HCEC 1CT (cell line): ENCODE data around the gene SERGEF.
"Not testable (repeated sequence)": the region's sequence is repeated elsewhere in the genome, so short reads cannot be mapped to it uniquely, and the experiment has no call there.

Source experiments
- DNase-seq: peaks from one replicate; pipeline ENCODE4 v3.0.0-alpha.2; 2017

SERGEF gene

DNA sequence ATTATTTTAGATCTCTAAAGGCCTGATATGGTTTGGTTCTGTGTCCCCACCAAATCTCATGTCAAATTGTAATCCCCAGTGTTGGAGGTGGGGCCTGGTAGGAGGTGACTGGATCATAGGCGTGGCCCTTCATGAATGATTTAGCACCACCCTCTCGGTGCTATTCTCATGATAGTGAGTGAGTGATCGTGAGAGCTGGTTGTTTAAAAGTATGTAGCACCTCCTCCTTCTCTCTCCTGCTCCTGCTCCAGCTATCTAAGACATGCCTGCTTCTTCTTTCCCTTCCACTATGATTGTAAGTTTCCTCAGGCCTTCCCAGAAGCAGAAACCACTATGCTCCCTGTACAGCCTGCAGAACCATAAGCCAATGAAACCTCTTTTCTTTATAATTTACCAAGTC is 114.1 kb downstream of the SERGEF start:
- DNase-seq: no peak

- DNase-seq: no peak
Measured at GRCh38 chr11:17898071-17898470, 114.8 kb downstream of the SERGEF start.

GRCh38 chr11:17897495-17897894 is 115.4 kb downstream of the SERGEF start:
- DNase-seq: no peak

DNA sequence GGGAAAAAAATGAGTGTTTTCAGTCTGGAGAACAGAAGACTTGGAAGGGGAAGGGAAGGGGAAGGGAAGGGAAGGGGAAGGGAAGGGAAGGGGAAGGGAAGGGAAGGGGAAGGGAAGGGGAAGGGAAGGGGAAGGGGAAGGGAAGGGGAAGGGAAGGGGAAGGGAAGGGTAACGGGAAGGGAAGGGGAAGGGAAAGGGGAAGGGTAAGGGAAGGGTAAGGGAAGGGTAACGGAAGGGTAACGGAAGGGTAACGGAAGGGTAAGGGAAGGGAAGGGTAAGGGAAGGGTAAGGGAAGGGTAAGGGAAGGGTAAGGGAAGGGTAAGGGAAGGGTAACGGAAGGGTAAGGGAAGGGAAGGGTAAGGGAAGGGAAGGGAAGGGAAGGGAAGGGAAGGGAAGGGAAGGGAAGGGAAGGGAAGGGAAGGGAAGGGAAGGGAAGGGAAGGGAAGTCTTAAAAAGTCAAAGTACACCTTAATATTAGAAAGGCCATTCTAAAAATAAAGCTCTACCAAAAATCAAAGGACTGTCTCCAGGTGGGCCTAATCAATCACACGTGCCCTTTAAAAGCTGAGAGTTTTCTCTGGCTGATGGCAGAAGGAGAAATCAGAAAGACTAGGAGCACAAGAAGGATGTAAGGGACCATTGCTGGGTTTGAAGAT is 116.2 kb downstream of the SERGEF start:
- not testable (repeated sequence) for DNase-seq

DNA sequence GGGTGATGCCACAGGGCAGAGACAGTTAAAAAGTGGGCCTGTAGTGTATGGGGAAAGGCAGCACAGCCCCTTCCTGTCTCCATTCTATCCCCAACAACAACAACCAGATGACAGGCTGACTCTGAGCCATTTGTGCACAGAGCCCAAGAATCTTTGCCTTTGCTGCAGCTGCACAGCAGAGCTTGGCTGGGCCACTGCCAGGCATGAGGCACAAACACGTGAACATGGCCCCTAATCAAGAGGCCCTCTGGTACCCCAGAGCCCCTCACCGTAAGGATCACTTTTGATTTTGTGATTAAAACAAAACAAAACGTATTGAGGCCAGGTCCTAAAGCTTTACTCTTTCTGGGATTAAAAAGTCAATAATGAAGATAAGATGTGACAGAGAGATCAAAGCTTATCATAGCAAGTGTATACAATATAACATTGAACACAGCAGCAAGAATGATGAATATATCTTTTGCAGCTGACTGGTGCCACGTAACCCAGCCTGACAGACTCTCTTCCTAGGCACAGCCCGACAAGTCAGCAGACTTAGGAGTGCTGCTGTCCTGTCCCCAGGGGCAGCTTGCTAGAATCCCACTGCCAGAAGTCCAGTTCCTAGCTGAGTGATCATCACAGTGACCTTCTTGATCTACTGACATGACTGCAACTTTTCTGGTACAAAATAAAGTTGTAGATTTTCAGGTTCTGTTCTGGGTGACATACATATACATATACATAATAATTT is 117.8 kb downstream of the SERGEF start:
- DNase-seq: no peak

DNA sequence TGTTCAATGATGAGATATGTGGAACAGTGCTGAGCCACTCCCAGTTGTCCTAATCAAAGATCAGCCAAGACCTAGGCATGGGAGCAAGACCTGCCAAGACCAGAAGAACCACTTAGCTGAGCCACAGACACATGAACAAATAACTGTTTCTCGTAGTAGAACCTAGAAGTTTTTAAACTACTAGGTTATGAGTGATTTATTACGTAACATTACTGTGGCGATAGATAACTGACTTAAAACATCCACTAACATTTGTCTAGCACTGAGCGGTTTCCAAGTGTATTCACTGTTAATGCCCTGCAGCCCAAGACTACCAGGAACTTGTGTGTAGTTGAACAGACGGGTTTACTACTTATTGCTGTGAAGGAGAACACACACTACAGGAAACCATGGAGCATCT is 120.4 kb downstream of the SERGEF start:
- no peak for DNase-seq

GRCh38 chr11:17890325-17890724 is 122.5 kb downstream of the SERGEF start:
- no peak for DNase-seq

- no peak for DNase-seq
Measured at GRCh38 chr11:17887779-17888178, 125.1 kb downstream of the SERGEF start.

GRCh38 chr11:17883946-17884345 is 128.9 kb downstream of the SERGEF start:
- DNase-seq: no peak

DNA sequence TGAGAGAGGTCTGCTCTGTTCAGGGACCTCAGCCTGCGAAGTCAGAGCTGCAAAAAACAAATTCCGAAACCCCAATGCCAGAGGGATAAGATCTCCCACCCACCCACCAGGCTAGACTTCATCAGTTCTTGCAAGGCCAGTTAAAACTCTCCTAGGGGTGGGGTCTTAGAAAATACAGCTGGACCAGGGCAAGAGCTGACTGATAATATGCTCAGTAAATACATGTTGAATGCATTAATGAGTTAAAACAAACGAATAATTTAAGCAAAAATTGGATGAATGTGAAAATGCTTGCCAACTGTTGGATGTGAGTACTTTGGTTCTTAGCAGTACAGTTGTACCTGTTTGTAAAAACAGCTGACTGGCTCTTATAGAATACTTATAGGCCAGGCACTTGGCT is 129.8 kb downstream of the SERGEF start:
- no peak for DNase-seq

DNA sequence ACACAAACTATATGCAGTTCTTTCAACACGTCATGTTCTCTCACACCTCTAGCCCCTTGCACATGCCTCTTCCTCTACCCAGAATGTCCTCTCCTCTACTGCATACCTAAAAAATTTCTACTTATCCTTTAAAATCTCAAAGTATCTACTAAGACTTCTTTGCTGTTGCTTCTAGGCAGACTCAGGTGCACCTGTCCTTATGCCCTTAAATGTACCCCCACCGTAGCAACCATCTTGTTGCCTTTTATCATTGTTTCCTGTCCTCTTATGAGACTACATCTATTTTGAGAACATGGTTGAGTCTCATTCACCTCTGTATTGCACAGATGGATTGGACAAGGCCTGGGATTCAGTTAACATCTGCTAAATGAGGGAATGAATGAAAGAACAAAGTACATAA is 134.1 kb downstream of the SERGEF start:
- no peak for DNase-seq

GRCh38 chr11:17877886-17878285 is 135.0 kb downstream of the SERGEF start:
- no peak for DNase-seq

- DNase-seq: no peak
Measured at GRCh38 chr11:17876827-17877226, 136.0 kb downstream of the SERGEF start.

GRCh38 chr11:17875891-17876290 is 137.0 kb downstream of the SERGEF start:
- no peak for DNase-seq

- DNase-seq: no peak
Measured at GRCh38 chr11:17873586-17873985, 139.3 kb downstream of the SERGEF start.

DNA sequence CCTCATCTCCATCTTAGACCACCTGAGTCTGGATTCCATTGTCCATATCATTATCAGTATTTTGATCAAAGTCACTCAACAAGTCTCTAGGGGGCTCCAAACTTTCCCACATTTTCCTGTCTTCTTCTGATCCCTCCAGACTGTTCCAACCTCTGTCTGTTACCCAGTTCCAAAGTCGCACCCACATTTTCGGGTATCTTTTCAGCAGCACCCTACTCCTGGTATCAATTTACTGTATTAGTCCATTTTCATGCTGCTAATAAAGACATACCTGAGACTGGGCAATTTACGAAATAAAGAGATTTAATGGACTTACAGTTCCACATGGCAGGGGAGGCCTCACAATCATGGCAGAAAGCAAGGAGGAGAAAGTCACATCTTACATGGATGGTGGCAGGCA is 144.4 kb downstream of the SERGEF start:
- DNase-seq: not testable (repeated sequence)

GRCh38 chr11:17867341-17867740 is 145.5 kb downstream of the SERGEF start:
- no peak for DNase-seq

- peak; percentile 39 for DNase-seq
Measured at GRCh38 chr11:17865765-17866428, 146.9 kb downstream of the SERGEF start.

GRCh38 chr11:17864478-17864941 is 148.3 kb downstream of the SERGEF start:
- no peak for DNase-seq

DNA sequence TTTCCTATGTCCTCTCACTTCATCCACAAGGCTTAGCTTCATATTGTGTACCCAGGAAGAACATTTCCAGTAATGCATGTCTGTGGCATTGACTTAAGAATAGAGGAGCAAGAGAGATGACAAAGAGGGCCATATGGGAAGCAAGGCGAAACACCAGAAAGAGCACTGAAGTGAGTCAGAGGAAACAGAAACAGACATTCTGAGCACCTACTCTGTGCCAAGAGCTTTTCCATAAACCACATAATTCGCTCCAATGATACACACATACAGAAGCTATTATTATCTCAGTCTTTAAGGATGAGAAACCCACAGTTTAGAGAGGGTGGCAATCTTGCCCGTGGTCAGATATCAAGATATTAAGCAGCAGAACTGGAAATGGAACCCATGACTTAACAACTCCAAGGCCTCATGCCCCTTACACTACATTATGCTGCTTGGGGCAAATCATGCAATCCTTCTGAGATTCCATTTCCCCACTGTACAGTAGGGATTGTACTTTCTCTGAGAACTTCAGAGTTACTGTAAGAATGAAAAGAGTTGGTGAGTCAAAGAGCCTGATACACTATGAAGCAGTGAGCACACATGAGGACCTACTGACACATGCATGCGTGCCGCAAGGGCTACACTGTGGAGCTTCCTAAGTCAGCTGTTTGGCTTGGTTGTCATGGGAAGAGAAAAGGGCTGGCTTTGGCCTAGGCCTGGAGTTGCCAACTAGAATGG is 151.7 kb downstream of the SERGEF start:
- peak; percentile 11 for DNase-seq

- no peak for DNase-seq
Measured at GRCh38 chr11:17859552-17859951, 153.3 kb downstream of the SERGEF start.

DNA sequence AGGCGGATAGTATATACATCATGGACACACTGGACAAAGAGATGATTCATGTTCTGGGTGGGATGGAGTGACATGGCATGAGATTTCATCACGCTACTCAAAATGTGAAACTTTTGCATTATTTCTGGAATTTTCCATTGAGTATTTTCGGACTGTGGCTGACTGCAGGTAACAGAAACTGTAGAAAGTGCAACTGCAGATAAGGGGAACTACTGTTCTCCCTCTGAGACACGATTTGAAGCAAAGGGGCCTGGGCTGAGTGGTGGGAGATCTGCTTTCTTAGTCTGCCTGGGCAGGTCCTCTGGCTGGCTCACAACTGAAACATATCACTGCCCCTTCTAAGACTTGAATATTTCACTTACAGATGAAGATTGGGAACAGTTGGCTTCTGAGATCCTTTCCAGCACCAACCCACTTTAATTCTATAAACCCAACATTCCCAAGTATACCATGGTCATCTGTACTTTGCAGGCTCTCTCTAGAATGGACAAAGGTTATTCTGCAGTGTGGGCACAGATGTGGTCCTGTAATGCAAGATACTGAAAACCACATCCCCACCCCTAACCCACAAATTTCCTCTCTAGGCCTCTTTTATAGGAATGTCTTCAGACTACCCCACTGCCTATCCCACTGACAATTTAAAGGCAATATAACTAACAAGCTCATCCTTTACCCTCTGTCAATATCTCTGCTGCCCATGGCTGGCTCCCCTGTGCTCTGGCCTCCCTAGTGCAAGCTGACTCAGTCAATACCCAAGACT is 157.1 kb downstream of the SERGEF start:
- DNase-seq: no peak

GRCh38 chr11:17853280-17853679 is 159.6 kb downstream of the SERGEF start:
- DNase-seq: no peak
